HCT116 (cell line): ENCODE data around the gene FHL5. TPM values are rescaled to one million over a fixed set of nuclear protein-coding genes. Genes with fewer than 3 reads are reported as not detected.

Source experiments
- ATAC-seq: fragments of 200-7000 bp; cut with Tn5 transposase; 2 replicates; pipeline ENCODE4 v1.9.1; 2020; ENCODE audit warnings: mild to moderate bottlenecking, moderate library complexity
- BruUV-seq: library from RNA; stranded (reverse); fragments of 400-500 nt; replicated peaks from 2 replicates; lab custom pipeline; 2021; lab: Mats Ljungman, UMichigan
- CTCF ChIA-PET: fragments of 300-600 bp; sonication (Branson Sonifier 250); formaldehyde crosslinking; loops from one replicate; lab custom pipeline; 2021; ENCODE audit warnings: antibody characterized with exemption; lab: Charles Lee
- POLR2A ChIA-PET: fragments of 300-600, 350-600 bp; sonication (Branson Sonifier 250); formaldehyde crosslinking; loops from one replicate; lab custom pipeline; 2021; ENCODE audit warnings: antibody characterized with exemption; lab: Charles Lee
- RAD21 ChIA-PET, 2 experiments: fragments of 300-600 bp; sonication (Branson Sonifier 250); formaldehyde crosslinking; loops; one replicate each; lab custom pipeline; 2023; ENCODE audit warnings: low total read pairs in 2 of 2; ENCODE audit not compliant: uncharacterized antibody in 2 of 2, unreplicated experiment in 2 of 2, low non-redundant PET in 1 of 2; lab: Charles Lee
- DNase-seq: peaks from one replicate; pipeline ENCODE4 v3.0.0-alpha.2; 2010; ENCODE audit warnings: low read depth, low spot score
- H2AFZ ChIP-seq: fragments of 200-600 bp; shearing (Covaris generic), sonication (generic); 2 replicates; pipeline ENCODE4 v1.6.1; 2017; ENCODE audit warnings: low read depth, mixed run types, mixed read lengths, antibody characterized with exemption, low read length; ENCODE audit not compliant: poor library complexity, severe bottlenecking
- H3K27ac ChIP-seq: 2 replicates; pipeline ENCODE4 v1.5.1; 2012; ENCODE audit warnings: low read depth, low read length
- H3K27me3 ChIP-seq: fragments of 200-600 bp; sonication (generic); 2 replicates; pipeline ENCODE4 v1.6.1; 2016; ENCODE audit warnings: mixed run types, low read length, mixed read lengths; ENCODE audit not compliant: insufficient read depth
- H3K36me3 ChIP-seq, 2 experiments: fragments of 200-500 bp in 1 of 2; fragments of 200-600 bp in 1 of 2; sonication (Bioruptor generic) in 1 of 2; sonication (generic) in 1 of 2; 2 replicates each; pipeline versions ENCODE4 v1.5.1 to v1.6.1; 2014 to 2016; ENCODE audit warnings: low read length in 2 of 2, inconsistent platforms in 1 of 2, mixed read lengths in 1 of 2, mixed run types in 1 of 2; ENCODE audit not compliant: insufficient read depth in 2 of 2, control insufficient read depth in 1 of 2
- H3K4me1 ChIP-seq, 2 experiments: fragments of 200-600 bp in 1 of 2; sonication (generic) in 1 of 2; 2 replicates each; pipeline versions ENCODE4 v1.5.1 to v1.6.1; 2012 to 2017; ENCODE audit warnings: low read length in 2 of 2, inconsistent platforms in 1 of 2, mild to moderate bottlenecking in 1 of 2, mixed read lengths in 1 of 2, mixed run types in 1 of 2, moderate library complexity in 1 of 2; ENCODE audit not compliant: insufficient read depth in 2 of 2, control insufficient read depth in 1 of 2
- H3K4me2 ChIP-seq: fragments of 200-600 bp; sonication (generic); 2 replicates; pipeline ENCODE4 v1.6.1; 2017; ENCODE audit warnings: mixed run types, low read length, mixed read lengths
- H3K4me3 ChIP-seq, 2 experiments: fragments of 200-600 bp in 1 of 2; sonication (generic) in 1 of 2; replicated peaks in 1 of 2; 2 replicates each; pipeline ENCODE4 v1.5.1; 2011 to 2016; ENCODE audit warnings: low read length in 2 of 2, control low read depth in 1 of 2, low read depth in 1 of 2, mild to moderate bottlenecking in 1 of 2, mixed read lengths in 1 of 2, mixed run types in 1 of 2
- H3K79me2 ChIP-seq: fragments of 200-600 bp; sonication (generic); 2 replicates; pipeline ENCODE4 v1.6.1; 2017; ENCODE audit warnings: mild to moderate bottlenecking, mixed run types, low read length, moderate library complexity, mixed read lengths; ENCODE audit not compliant: insufficient read depth
- H3K9ac ChIP-seq: fragments of 200-600 bp; sonication (generic); 2 replicates; pipeline ENCODE4 v1.6.1; 2016; ENCODE audit warnings: low read length, mixed read lengths
- H3K9me2 ChIP-seq: fragments of 200-600 bp; sonication (generic), shearing (Covaris generic); 2 replicates; pipeline ENCODE4 v1.6.1; 2017; ENCODE audit warnings: mixed run types, mild to moderate bottlenecking, moderate library complexity; ENCODE audit not compliant: insufficient read depth
- H3K9me3 ChIP-seq, 2 experiments: fragments of 200-500 bp in 1 of 2; fragments of 200-600 bp in 1 of 2; sonication (Bioruptor generic) in 1 of 2; sonication (generic) in 1 of 2; 2 replicates each; pipeline ENCODE4 v1.6.1; 2014 to 2017; ENCODE audit warnings: low read length in 2 of 2, mixed read lengths in 2 of 2, inconsistent platforms in 1 of 2, low read depth in 1 of 2, mild to moderate bottlenecking in 1 of 2, mixed run types in 1 of 2, moderate library complexity in 1 of 2; ENCODE audit not compliant: control insufficient read depth in 1 of 2, insufficient read depth in 1 of 2
- H4K20me1 ChIP-seq: fragments of 200-600 bp; sonication (generic), shearing (Covaris generic); 2 replicates; pipeline ENCODE4 v1.6.1; 2017; ENCODE audit warnings: mixed run types, mild to moderate bottlenecking, moderate library complexity; ENCODE audit not compliant: insufficient read depth
- CEBPB ChIP-seq: IDR thresholded peaks from 2 replicates; pipeline ENCODE4 v1.6.1; 2012; ENCODE audit warnings: low read depth
- EGR1 ChIP-seq: IDR thresholded peaks from 2 replicates; pipeline ENCODE4 v1.6.1; 2012; ENCODE audit warnings: low read depth
- ELF1 ChIP-seq: IDR thresholded peaks from 2 replicates; pipeline ENCODE4 v1.6.1; 2012; ENCODE audit warnings: low read depth, borderline replicate concordance
- EZH2 ChIP-seq: fragments of 200-600 bp; sonication (generic); IDR thresholded peaks from 2 replicates; pipeline ENCODE4 v1.6.1; 2017; ENCODE audit warnings: antibody characterized with exemption, mixed run types
- FOSL1 ChIP-seq: IDR thresholded peaks from 2 replicates; pipeline ENCODE4 v1.6.1; 2012; ENCODE audit warnings: low read depth
- JUND ChIP-seq: IDR thresholded peaks from 2 replicates; pipeline ENCODE4 v1.6.1; 2012
- RAD21 ChIP-seq: IDR thresholded peaks from 2 replicates; pipeline ENCODE4 v1.6.1; 2012; ENCODE audit warnings: low read depth, mild to moderate bottlenecking
- SIN3A ChIP-seq: IDR thresholded peaks from 2 replicates; pipeline ENCODE4 v1.6.1; 2012; ENCODE audit warnings: low read depth
- SP1 ChIP-seq: IDR thresholded peaks from 2 replicates; pipeline ENCODE4 v1.6.1; 2012; ENCODE audit warnings: low read depth
- SRF ChIP-seq: IDR thresholded peaks from 2 replicates; pipeline ENCODE4 v1.6.1; 2012; ENCODE audit warnings: low read depth
- YY1 ChIP-seq: IDR thresholded peaks from 2 replicates; pipeline ENCODE4 v1.6.1; 2011; ENCODE audit warnings: low read length, low read depth, moderate library complexity, mild to moderate bottlenecking; ENCODE audit not compliant: insufficient replicate concordance; ENCODE audit errors: extremely low read depth
- ZNF274 ChIP-seq: fragments of 200-500 bp; sonication (Bioruptor generic); IDR thresholded peaks from 2 replicates; pipeline ENCODE4 v1.6.1; 2014; ENCODE audit warnings: mild to moderate bottlenecking, low read depth, low read length, inconsistent platforms
- intact Hi-C: fragments of 100-400 bp; cut with micrococcal nuclease; formaldehyde crosslinking; loops from 2 replicates; pipeline ENCODE4 v1.10.0; 2022
- total RNA-seq: library from RNA; stranded (reverse); gene quantifications from one replicate; pipeline ENCODE4 v1.2.1, GENCODE V29; 2021; ENCODE audit not compliant: unreplicated experiment
- TF ChIP-seq, protein P1 (sequence below): IDR thresholded peaks from 2 replicates; pipeline ENCODE4 v1.6.1; 2012
- TF ChIP-seq, protein P2 (sequence below): IDR thresholded peaks from 2 replicates; pipeline ENCODE4 v1.6.1; 2012
- TF ChIP-seq, protein P3 (sequence below), 3 experiments: fragments of 200-600 bp in 1 of 3; sonication (generic) in 1 of 3; IDR thresholded peaks in 2 of 3; conservative IDR thresholded peaks in 1 of 3; 2 replicates each; pipeline ENCODE4 v1.5.1; 2012 to 2017; ENCODE audit warnings: low read depth in 2 of 3, low read length in 2 of 3, antibody characterized with exemption in 1 of 3, borderline replicate concordance in 1 of 3, control low read depth in 1 of 3, mild to moderate bottlenecking in 1 of 3, mixed read lengths in 1 of 3, mixed run types in 1 of 3, moderate library complexity in 1 of 3; ENCODE audit not compliant: insufficient read depth in 1 of 3
- TF ChIP-seq, protein P4 (sequence below): IDR thresholded peaks from 2 replicates; pipeline ENCODE4 v1.6.1; 2012; ENCODE audit warnings: low read depth

Gene FHL5
- total RNA-seq, 1 experiment from 2014 or later: not detected

DNA sequence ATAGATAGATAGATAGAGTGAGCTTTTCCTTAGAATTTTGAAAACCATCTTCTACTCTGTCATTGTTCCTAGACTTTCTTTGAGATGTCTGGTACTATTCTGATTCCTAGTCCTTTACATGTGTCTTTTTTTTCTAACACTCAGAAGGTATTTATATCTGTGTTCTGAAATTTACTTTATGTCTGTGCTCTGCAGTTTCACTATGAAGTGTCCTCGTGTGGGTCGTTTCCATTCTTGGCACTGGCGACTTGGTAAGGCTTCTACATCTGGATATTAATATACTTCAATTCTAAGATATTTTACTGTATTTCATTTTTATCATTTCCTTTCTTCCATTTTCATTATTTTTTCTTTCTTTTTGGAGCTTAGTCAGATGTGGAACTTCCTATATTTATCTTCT is 87.0 kb downstream of the FHL5 start:
- no peaks in the 10 kb centered on the region for H3K9me2 ChIP-seq
- DNase-seq (no peak), ATAC-seq (no peak)
- no peaks in the 10 kb centered on the region for H3K36me3 ChIP-seq
- H3K79me2 ChIP-seq: no peaks in the 10 kb centered on the region
- TF ChIP-seq ELF1: no peak
- TF ChIP-seq FOSL1: no peak
- no peak for TF ChIP-seq SP1
- TF ChIP-seq RAD21: no peak
- no peak for TF ChIP-seq SIN3A
- TF ChIP-seq SRF: no peak
- TF ChIP-seq, protein P1, sequence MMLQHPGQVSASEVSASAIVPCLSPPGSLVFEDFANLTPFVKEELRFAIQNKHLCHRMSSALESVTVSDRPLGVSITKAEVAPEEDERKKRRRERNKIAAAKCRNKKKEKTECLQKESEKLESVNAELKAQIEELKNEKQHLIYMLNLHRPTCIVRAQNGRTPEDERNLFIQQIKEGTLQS: no peak
- TF ChIP-seq YY1: no peak
- TF ChIP-seq CEBPB: no peak
- TF ChIP-seq, protein P2, sequence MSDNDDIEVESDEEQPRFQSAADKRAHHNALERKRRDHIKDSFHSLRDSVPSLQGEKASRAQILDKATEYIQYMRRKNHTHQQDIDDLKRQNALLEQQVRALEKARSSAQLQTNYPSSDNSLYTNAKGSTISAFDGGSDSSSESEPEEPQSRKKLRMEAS: no peak
- TF ChIP-seq, protein P3, sequence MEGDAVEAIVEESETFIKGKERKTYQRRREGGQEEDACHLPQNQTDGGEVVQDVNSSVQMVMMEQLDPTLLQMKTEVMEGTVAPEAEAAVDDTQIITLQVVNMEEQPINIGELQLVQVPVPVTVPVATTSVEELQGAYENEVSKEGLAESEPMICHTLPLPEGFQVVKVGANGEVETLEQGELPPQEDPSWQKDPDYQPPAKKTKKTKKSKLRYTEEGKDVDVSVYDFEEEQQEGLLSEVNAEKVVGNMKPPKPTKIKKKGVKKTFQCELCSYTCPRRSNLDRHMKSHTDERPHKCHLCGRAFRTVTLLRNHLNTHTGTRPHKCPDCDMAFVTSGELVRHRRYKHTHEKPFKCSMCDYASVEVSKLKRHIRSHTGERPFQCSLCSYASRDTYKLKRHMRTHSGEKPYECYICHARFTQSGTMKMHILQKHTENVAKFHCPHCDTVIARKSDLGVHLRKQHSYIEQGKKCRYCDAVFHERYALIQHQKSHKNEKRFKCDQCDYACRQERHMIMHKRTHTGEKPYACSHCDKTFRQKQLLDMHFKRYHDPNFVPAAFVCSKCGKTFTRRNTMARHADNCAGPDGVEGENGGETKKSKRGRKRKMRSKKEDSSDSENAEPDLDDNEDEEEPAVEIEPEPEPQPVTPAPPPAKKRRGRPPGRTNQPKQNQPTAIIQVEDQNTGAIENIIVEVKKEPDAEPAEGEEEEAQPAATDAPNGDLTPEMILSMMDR (IDR thresholded peaks at IDR 0.05 in 2 of 3, conservative IDR thresholded peaks at IDR 0.05 in 1 of 3; ENCODE audit: borderline replicate concordance in 1 of 3, insufficient read depth in 1 of 3, low read depth in 2 of 3, low read length in 2 of 3): no peak
- TF ChIP-seq EGR1: no peak
- TF ChIP-seq, protein P4, sequence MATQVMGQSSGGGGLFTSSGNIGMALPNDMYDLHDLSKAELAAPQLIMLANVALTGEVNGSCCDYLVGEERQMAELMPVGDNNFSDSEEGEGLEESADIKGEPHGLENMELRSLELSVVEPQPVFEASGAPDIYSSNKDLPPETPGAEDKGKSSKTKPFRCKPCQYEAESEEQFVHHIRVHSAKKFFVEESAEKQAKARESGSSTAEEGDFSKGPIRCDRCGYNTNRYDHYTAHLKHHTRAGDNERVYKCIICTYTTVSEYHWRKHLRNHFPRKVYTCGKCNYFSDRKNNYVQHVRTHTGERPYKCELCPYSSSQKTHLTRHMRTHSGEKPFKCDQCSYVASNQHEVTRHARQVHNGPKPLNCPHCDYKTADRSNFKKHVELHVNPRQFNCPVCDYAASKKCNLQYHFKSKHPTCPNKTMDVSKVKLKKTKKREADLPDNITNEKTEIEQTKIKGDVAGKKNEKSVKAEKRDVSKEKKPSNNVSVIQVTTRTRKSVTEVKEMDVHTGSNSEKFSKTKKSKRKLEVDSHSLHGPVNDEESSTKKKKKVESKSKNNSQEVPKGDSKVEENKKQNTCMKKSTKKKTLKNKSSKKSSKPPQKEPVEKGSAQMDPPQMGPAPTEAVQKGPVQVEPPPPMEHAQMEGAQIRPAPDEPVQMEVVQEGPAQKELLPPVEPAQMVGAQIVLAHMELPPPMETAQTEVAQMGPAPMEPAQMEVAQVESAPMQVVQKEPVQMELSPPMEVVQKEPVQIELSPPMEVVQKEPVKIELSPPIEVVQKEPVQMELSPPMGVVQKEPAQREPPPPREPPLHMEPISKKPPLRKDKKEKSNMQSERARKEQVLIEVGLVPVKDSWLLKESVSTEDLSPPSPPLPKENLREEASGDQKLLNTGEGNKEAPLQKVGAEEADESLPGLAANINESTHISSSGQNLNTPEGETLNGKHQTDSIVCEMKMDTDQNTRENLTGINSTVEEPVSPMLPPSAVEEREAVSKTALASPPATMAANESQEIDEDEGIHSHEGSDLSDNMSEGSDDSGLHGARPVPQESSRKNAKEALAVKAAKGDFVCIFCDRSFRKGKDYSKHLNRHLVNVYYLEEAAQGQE: no peak
- no peak for TF ChIP-seq EZH2
- TF ChIP-seq JUND: no peak
- no peak for TF ChIP-seq ZNF274
- no peak overlapping the region for H3K4me2 ChIP-seq
- peaks cover 15% of the 10 kb centered on the region; the same call in 1 of the 2 replicates for H3K27me3 ChIP-seq
- ChIA-PET POLR2A (no interaction called here), CTCF (no interaction called here), RAD21 (no interaction called here)
- H3K4me3 ChIP-seq: no peak overlapping the region
- no peak overlapping the region for H3K27ac ChIP-seq
- no peaks in the 10 kb centered on the region for H4K20me1 ChIP-seq
- intact Hi-C loops: no loop called here
- no peaks in the 10 kb centered on the region for H3K4me1 ChIP-seq
- H3K9ac ChIP-seq: no peak overlapping the region
- no peaks in the 10 kb centered on the region for H3K9me3 ChIP-seq
- H2AFZ ChIP-seq: no peak overlapping the region
- BruUV-seq: no TSS peak
